Activated naive CD8-positive, alpha-beta T cell treated with anti-CD3 and anti-CD28 coated beads, Interleukin-2, amount 50 U/mL, for 24 hours (primary cell): ENCODE measurements around the gene GLIS2.
"Not testable (repeated sequence)": the region's sequence is repeated elsewhere in the genome, so short reads cannot be mapped to it uniquely, and the experiment has no call there.

Experiments
- ATAC-seq: fragments of 150-1000 bp; cut with Tn5 transposase; one replicate; pipeline ENCODE4 v1.10.0; 2021
- DNase-seq: peaks from one replicate; pipeline ENCODE4 v3.0.0; 2021
- H3K27ac Mint-ChIP-seq: one replicate; pipeline ENCODE4 v1.8.0; 2021; ENCODE audit warnings: mild to moderate bottlenecking, mixed read lengths
- H3K27me3 Mint-ChIP-seq: one replicate; pipeline ENCODE4 v1.8.0; 2021; ENCODE audit warnings: mixed read lengths
- H3K36me3 Mint-ChIP-seq: one replicate; pipeline ENCODE4 v1.8.0; 2021; ENCODE audit warnings: low read depth, mixed read lengths
- H3K4me1 Mint-ChIP-seq: one replicate; pipeline ENCODE4 v1.8.0; 2021; ENCODE audit warnings: mixed read lengths
- H3K4me3 Mint-ChIP-seq: one replicate; pipeline ENCODE4 v1.8.0; 2021; ENCODE audit warnings: mild to moderate bottlenecking, moderate library complexity, mixed read lengths
- H3K9me3 Mint-ChIP-seq: one replicate; pipeline ENCODE4 v1.8.0; 2021; ENCODE audit warnings: mixed read lengths

The GLIS2 gene

DNA sequence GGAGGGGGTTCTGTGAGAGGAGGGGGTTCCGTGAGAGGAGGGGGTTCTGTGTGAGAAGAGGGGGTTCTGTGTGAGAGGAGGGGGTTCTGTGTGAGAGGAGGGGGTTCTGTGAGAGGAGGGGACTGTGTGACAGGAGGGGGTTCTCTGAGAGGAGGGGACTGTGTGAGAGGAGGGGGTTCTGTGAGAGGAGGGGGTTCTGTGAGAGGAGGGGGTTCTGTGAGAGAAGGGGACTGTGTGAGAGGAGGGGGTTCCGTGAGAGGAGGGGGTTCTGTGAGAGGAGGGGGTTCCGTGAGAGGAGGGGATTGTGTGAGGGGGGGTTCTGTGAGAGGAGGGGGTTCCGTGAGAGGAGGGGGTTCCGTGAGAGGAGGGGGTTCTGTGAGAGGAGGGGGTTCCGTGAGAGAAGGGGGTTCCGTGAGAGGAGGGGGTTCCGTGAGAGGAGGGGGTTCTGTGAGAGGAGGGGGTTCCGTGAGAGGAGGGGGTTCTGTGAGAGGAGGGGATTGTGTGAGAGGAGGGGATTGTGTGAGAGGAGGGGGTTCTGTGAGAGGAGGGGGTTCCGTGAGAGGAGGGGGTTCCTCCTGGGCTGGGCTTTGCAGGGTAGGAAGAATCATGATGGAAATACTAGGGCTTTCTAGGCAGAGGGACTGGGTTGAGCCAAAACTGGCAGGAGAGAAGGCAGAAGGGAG lies 28.6 kb downstream of the GLIS2 start:
- H3K4me1 Mint-ChIP-seq: peaks cover 13% of the 10 kb centered on the region
- H3K27me3 Mint-ChIP-seq, ATAC-seq, H3K27ac Mint-ChIP-seq, H3K9me3 Mint-ChIP-seq, DNase-seq, H3K4me3 Mint-ChIP-seq, H3K36me3 Mint-ChIP-seq: not testable (repeated sequence)

GRCh38 chr16:4344983-4345835 lies 29.3 kb downstream of the GLIS2 start:
- H3K36me3 Mint-ChIP-seq: peaks cover 5% of the 10 kb centered on the region
- peaks cover 18% of the 10 kb centered on the region for H3K4me1 Mint-ChIP-seq
- ATAC-seq (no peak), DNase-seq (no peak)
- H3K9me3 Mint-ChIP-seq: no peaks in the 10 kb centered on the region
- H3K4me3 Mint-ChIP-seq: no peak overlapping the region
- no peak overlapping the region for H3K27ac Mint-ChIP-seq
- H3K27me3 Mint-ChIP-seq: no peaks in the 10 kb centered on the region

- DNase-seq (no peak), ATAC-seq (no peak)
- H3K27ac Mint-ChIP-seq: peak overlapping the region; percentile 22
- H3K4me1 Mint-ChIP-seq: peaks cover 18% of the 10 kb centered on the region
- H3K36me3 Mint-ChIP-seq: peaks cover 6% of the 10 kb centered on the region
- H3K27me3 Mint-ChIP-seq: no peaks in the 10 kb centered on the region
- H3K4me3 Mint-ChIP-seq: no peak overlapping the region
- no peaks in the 10 kb centered on the region for H3K9me3 Mint-ChIP-seq
These were observed 30.2 kb downstream of the GLIS2 start for GRCh38 chr16:4345836-4346781.

DNA sequence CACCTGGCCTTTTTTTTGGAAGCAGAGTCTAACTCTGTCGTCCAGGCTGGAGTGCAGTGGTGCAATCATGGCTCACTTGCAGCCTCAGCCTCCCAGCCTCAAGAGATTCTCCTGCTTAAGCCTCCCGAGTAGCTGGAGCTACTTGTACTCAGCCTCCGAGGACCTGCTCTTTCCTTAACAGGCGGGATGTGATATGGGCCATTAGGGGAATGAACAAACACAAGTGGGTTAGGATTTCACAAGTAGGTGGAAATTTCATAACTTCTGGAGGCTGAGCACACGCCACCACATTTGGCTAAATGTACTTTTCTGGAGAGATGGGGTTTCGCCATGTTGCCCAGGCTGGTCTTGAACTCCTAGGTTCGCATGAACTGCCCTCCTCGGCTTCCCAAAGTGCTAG lies 31.1 kb downstream of the GLIS2 start:
- Mint-ChIP-seq H3K4me1 (peaks cover 27% of the 10 kb centered on the region), H3K27ac (no peak overlapping the region), H3K9me3 (no peaks in the 10 kb centered on the region), H3K36me3 (peaks cover 7% of the 10 kb centered on the region), H3K4me3 (no peak overlapping the region), H3K27me3 (no peaks in the 10 kb centered on the region)
- DNase-seq (no peak), ATAC-seq (no peak)

- Mint-ChIP-seq H3K27me3 (no peaks in the 10 kb centered on the region), H3K4me3 (peak overlapping the region; percentile 7), H3K9me3 (no peaks in the 10 kb centered on the region), H3K27ac (no peak overlapping the region), H3K36me3 (peaks cover 7% of the 10 kb centered on the region), H3K4me1 (peaks cover 27% of the 10 kb centered on the region)
- ATAC-seq (no peak), DNase-seq (no peak)
These were observed 32.1 kb downstream of the GLIS2 start for GRCh38 chr16:4347765-4348509.

DNA sequence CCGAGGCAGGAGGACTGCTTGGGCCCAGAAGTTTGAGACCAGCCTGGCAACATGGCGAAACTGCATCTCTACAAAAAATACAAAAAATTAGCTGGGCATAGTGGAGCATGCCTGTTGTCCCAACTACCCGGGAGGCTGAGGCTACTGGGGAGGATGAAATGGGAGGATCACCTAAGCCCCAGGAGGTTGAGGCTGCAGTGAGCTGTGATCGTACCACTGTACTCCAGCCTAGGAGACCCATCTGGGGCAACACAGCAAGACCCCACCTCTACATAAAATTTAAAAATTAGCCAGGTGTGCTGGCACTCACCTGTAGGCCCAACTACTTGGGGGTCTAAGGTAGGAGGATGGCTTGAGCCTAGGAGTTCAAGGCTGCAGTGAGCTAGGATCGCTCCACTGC lies 33.5 kb downstream of the GLIS2 start:
- no peak overlapping the region for H3K27ac Mint-ChIP-seq
- peaks cover 12% of the 10 kb centered on the region for H3K36me3 Mint-ChIP-seq
- H3K9me3 Mint-ChIP-seq: no peaks in the 10 kb centered on the region
- DNase-seq: no peak
- H3K4me1 Mint-ChIP-seq: peaks cover 27% of the 10 kb centered on the region
- H3K4me3 Mint-ChIP-seq: peak overlapping the region; percentile 54
- H3K27me3 Mint-ChIP-seq: no peaks in the 10 kb centered on the region
- no peak for ATAC-seq

DNA sequence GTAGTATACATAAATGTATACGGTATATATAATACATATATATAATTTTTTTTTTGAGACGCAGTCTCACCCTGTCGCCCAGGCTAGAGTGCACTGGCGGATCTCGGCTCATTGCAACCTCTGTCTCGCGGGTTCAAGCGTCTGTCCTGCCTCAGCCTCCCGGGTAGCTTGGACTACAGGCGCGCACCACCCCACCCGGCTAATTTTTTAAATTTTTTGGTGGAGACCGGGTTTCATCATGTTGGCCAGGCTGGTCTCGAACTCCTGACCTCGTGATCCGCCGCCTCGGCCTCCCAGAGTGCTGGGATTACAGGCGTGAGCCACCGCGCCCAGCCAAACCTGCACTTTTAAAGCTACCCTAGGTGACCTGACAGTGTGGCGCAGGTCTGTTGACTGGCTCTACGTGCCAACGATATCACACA lies 34.5 kb downstream of the GLIS2 start:
- peaks cover 15% of the 10 kb centered on the region for H3K36me3 Mint-ChIP-seq

GRCh38 chr16:4350787-4351659 lies 35.2 kb downstream of the GLIS2 start, which contains the start of gene PAM16:
Gene PAM16 (minus strand): TSS chr16:4351321. CDS start chr16:4351234, 87 bp downstream.
- no peaks in the 10 kb centered on the region for H3K27me3 Mint-ChIP-seq
- H3K27ac Mint-ChIP-seq: peak within 1 kb of the TSS; percentile 95
- peaks cover 15% of the 10 kb centered on the region for H3K36me3 Mint-ChIP-seq
- DNase-seq (peak; percentile 100), ATAC-seq (peak; percentile 90)
- H3K4me3 Mint-ChIP-seq: peak within 1 kb of the TSS; percentile 95
- peaks cover 27% of the 10 kb centered on the region for H3K4me1 Mint-ChIP-seq
- no peaks in the 10 kb centered on the region for H3K9me3 Mint-ChIP-seq

More for the DNA sequence above, 34.5 kb downstream of the GLIS2 start:
- peak overlapping the region; percentile 95 for H3K27ac Mint-ChIP-seq
- peak; percentile 3 for ATAC-seq
- no peak for DNase-seq
- H3K27me3 Mint-ChIP-seq: no peaks in the 10 kb centered on the region
- no peaks in the 10 kb centered on the region for H3K9me3 Mint-ChIP-seq
- H3K4me3 Mint-ChIP-seq: peak overlapping the region; percentile 95
- H3K4me1 Mint-ChIP-seq: peaks cover 27% of the 10 kb centered on the region

GRCh38 chr16:4351880-4352279 lies 36.0 kb downstream of the GLIS2 start:
- H3K4me3 Mint-ChIP-seq: peak overlapping the region; percentile 95
- H3K27ac Mint-ChIP-seq: peak overlapping the region; percentile 95
- peaks cover 27% of the 10 kb centered on the region for H3K4me1 Mint-ChIP-seq
- no peak for ATAC-seq
- H3K36me3 Mint-ChIP-seq: peaks cover 15% of the 10 kb centered on the region
- no peak for DNase-seq
- no peaks in the 10 kb centered on the region for H3K27me3 Mint-ChIP-seq
- H3K9me3 Mint-ChIP-seq: no peaks in the 10 kb centered on the region

DNA sequence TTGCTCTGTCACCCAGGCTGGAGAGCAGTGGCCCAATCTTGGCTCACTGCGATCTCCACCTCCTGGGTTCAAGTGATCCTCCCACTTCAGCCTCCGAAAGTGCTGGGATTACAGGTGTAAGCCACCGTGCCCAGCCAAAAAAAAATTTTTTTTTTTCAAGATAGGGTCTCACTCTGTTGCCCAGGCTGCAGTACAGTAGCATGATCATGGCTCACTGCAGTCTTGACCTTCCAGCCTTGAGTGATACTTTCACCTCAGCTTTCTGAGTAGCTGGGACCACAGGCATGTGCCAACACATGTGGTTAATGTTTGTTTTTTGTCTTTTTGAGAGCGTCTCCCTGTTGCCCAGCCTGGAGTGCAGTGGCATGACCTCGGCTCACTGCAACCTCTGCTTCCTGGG lies 37.0 kb downstream of the GLIS2 start:
- Mint-ChIP-seq H3K27me3 (no peaks in the 10 kb centered on the region), H3K4me3 (no peak overlapping the region), H3K36me3 (peaks cover 14% of the 10 kb centered on the region), H3K27ac (no peak overlapping the region), H3K9me3 (no peaks in the 10 kb centered on the region), H3K4me1 (peaks cover 21% of the 10 kb centered on the region)
- no peak for DNase-seq
- no peak for ATAC-seq

DNA sequence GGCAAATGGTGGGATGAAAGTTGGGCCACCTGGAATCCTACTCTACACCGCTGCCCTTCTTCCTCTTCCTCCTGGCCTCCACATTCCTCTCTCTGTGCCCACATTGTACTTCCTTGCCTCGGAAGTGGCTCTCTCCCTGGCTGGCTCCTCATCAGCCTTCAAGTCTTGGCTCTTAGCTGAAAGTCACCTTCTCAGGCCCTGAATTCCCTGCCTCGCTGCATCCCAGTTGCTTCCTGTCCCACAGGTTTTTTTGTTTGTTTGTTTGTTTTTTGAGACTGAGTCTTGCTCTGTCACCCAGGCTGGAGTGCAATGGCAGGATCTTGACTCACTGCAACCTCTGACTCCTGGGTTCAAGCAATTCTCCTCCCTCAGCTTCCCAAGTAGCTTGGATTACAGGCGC lies 37.8 kb downstream of the GLIS2 start:
- DNase-seq: no peak
- H3K4me1 Mint-ChIP-seq: peaks cover 17% of the 10 kb centered on the region
- H3K27me3 Mint-ChIP-seq: no peaks in the 10 kb centered on the region
- peak overlapping the region; percentile 29 for H3K27ac Mint-ChIP-seq
- peaks cover 10% of the 10 kb centered on the region for H3K36me3 Mint-ChIP-seq
- H3K9me3 Mint-ChIP-seq: no peaks in the 10 kb centered on the region
- no peak overlapping the region for H3K4me3 Mint-ChIP-seq
- no peak for ATAC-seq

- peaks cover 11% of the 10 kb centered on the region for H3K4me1 Mint-ChIP-seq
- H3K4me3 Mint-ChIP-seq: no peak overlapping the region
- ATAC-seq (no peak), DNase-seq (no peak)
- no peaks in the 10 kb centered on the region for H3K27me3 Mint-ChIP-seq
- no peak overlapping the region for H3K27ac Mint-ChIP-seq
- no peaks in the 10 kb centered on the region for H3K9me3 Mint-ChIP-seq
- H3K36me3 Mint-ChIP-seq: peaks cover 14% of the 10 kb centered on the region
These were observed 38.9 kb downstream of the GLIS2 start for GRCh38 chr16:4354512-4355409.
